HG02885 (cell line): ENCODE results near the gene NFE2L2.
A peak's percentile ranks its signal among the peaks of the same experiment; 100 is the strongest.
"Not testable (repeated sequence)": the region's sequence is repeated elsewhere in the genome, so short reads cannot be mapped to it uniquely, and the experiment has no call there.

ENCODE experiments used
- ATAC-seq: cut with Tn5 transposase; IDR thresholded peaks from one replicate; pipeline ENCODE4 v1.9.1; 2021; ENCODE audit warnings: mild to moderate bottlenecking; ENCODE audit not compliant: unreplicated experiment, poor library complexity

The NFE2L2 gene

GRCh38 chr2:177281400-177282180, 17.1 kb upstream of the NFE2L2 start:
- ATAC-seq: peak; percentile 55

- ATAC-seq: no peak
These were observed 15.3 kb upstream of the NFE2L2 start for GRCh38 chr2:177279847-177280246.

DNA sequence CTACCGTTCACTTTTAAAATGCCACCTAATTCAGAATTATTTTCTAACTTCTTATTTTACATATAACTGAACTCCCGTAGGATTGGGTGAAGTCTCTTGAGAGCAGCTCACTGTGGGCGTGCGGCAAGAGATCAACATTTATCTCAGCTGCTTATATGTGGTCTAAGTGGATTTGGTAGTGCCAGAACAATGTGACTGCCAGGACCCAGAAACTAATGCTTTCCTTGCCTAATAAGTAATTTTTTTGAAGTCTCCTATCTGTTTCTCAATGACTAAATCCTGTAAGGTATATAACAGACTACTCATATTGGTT, 11.2 kb upstream of the NFE2L2 start:
- no peak for ATAC-seq

DNA sequence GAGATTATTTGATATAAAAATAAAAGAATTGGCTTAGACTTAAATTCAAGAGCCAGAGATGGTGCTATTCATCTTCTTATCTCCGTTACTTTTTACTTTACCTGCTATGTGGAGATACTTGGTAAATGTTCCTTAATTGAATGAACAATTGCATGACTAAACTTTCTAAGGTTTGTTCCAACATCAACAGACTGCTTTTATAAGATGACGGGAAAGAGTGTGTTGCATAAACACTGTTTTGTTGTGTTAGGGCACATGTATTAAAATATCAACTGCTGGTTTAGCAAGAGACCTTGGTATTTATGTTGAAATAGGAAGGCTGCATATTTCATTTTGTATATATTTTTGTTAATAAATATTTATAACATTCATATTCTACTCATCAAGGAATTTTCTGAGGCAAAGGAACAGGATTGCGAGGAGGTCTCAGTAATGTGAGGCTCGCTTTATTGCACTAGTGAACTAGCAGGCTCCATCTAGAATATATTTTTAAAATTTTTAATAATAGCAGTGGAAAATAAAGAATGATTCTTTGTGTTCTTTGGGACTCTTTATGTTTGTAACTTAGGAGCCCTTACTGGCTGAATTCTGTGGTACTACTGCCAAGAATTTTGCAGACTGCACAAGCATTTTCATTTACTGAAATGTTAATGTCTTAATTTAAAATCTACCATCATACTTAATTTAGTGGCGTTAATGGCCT, 10.7 kb upstream of the NFE2L2 start:
- no peak for ATAC-seq

- no peak for ATAC-seq
These were observed 8.9 kb upstream of the NFE2L2 start for GRCh38 chr2:177273408-177273807.

DNA sequence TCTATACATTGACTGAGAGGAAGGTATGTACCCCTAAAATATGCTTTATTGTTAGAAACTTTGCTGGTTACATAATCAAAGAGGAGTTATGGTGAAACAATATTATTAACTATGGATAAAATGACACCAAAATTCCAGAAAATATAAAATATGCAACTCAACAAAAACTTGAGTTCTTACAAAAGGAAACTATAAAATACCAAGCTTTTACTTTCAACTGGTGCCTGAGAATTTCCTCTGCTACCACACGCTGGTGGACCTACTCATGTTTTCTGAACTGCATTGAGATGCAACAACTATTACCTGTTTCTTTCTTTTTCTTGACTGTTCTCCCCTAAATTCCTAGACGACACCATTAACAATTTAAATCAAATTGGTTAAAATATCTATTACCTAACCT, 8.2 kb upstream of the NFE2L2 start:
- no peak for ATAC-seq

DNA sequence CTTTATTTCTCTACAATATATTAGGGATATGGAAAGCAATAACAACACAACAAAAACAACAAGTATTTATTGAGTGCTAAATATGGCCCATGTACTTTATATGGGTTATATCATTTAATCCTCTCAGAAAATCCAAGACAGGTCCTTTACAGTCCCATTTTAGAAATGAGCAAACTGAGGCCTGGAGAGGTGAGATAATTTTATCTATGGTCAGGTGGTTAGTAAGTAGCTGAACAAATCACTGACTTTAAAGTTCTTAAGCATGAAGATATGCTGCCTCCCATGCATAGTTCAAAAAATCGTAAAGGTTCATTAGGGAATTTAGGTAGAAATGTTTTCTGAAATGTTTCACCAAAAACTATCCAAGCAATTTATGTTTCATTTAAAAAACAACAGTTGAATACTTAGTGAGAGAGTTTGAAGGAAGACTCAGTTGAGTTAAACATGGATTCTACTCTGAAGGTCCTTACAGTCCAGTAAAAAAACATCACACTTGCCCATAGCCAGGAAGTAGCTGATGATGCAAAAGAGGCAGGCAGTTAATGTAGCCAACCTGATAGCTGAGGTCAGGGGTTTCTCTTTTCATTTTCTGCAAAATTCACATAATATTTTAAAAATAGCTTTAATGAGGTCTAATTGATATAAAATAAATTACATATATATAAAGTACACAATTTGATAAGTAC, 7.6 kb upstream of the NFE2L2 start:
- no peak for ATAC-seq

DNA sequence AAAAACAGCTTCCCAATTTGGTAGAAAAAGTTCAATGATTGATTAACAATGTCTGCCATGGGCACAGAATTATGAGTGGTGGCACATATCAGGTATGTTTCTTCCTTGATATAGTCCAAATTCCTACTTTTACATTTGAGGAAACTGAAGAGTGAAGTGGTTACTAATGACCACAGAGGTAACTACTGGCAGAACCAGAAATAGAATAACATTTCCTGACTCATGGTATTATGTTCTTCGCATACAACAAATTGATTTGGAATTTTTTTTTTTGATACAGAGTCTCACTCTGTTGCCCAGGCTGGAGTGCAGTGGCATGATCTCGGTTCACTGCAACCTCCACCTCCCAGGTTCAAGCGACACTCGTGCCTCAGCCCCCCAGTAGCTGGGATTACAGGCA, 6.0 kb upstream of the NFE2L2 start:
- no peak for ATAC-seq

DNA sequence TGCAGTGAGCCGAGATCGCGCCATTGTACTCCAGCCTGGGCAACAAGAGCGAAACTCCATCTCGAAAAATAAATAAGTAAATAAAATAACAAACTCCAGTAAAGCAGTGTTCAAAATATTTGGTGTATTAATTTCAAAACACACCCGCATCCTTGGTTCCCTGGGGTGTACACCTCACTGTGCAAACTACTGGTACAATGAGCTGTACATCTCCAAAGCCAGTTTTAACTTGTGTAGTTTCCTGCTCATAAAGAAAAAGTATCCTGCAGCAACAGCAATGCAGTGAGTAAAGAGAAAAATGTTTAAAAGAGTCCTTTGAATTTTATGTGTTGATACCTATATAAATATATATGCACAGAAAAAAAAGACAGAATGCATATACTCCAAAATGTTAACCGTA, 4.4 kb upstream of the NFE2L2 start:
- no peak for ATAC-seq

GRCh38 chr2:177268187-177268871, 3.8 kb upstream of the NFE2L2 start:
- ATAC-seq: no peak

- not testable (repeated sequence) for ATAC-seq
These were observed 2.4 kb upstream of the NFE2L2 start for GRCh38 chr2:177266955-177267354.

GRCh38 chr2:177265824-177266817, 1.6 kb upstream of the NFE2L2 start:
- peak; percentile 17 for ATAC-seq

DNA sequence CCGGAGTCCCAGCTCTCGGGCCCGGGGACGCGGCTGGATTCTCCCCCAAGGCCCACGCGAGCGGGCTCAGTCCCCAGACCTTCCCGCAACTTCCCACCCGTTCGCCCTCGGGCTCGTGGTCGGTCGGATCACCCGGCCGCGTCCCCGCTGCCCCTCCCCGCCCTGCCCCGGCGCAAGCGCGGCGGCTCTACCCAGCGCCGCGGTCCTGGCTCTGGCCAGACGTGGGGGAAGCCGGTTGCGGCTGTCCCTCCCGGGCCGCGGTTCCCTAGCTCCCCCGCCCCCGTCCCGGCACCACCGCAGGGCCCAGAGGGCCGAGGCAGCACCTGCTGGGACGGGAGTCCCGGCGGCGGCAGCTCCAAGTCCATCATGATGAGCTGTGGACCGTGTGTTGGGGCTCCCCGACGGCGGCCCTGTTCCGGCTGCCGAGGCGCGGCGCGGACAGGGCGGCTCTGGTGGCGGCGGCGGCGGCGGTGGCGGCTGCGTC, 276 bp downstream of the NFE2L2 start:
- ATAC-seq: peak; percentile 25

GRCh38 chr2:177263451-177264208, 897 bp downstream of the NFE2L2 start:
- ATAC-seq: peak; percentile 49

DNA sequence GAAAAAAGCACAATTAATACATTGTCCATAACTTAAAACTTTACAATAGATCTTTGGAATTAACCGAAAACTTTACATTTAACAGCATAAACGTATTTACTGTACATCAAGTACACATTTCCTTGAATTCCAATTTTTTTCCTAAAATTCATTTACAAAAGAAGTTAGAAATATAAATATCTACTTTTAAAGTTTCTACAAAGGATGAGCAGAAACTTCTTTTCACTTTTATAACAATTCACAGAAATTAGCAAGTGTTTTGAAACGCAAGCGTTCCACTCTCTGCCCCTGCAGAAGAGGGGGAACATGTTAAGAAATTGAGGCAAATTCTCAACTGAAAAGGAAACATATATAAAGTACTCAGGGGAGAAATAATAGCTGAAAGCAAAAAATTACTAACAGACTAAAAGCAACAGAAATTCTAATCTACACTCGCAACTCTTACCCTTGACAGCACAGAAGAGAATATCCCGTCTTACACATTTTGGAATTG, 1.5 kb downstream of the NFE2L2 start:
- ATAC-seq: no peak

DNA sequence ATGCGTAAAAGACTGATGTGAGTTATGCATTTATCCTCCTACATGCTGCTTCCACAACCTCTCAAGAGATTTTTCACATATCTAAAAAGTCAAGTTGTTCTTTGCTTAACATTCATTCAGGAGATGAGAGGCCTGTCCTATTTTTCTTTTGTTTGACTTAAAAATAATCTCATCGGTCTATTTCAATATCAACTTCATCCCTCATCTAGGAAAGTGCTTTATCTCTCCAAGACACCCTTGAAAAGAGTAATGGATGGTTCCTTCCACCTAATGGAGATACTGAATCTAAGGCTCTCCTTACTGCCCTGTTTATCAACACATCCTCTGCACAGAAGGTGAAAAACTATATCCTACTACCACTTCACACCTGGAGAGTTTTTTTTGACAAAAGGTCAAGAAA, 2.4 kb downstream of the NFE2L2 start:
- no peak for ATAC-seq

- no peak for ATAC-seq
These were observed 3.1 kb downstream of the NFE2L2 start for GRCh38 chr2:177261116-177262060.

DNA sequence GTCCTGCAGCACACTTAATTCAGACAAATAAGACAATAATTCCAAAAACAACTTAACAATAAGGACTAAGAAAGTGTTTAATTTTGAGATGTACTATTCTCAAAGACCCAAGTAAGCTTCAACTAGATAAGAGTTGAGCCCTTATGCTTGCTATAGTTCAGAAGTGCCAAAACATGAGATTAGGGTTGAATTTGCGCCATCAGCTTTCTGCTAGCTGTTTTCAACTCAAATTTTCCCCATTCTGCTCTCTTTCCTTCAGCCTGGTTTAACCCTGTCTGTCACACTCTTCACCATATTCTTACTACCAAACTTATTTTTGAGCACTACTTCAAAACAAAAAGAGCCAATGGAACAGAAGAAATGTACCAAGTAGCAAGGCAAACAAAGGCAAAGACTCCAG, 4.1 kb downstream of the NFE2L2 start:
- no peak for ATAC-seq
